ENCODE results near the gene COL6A2. TPM values are rescaled to one million over a fixed set of nuclear protein-coding genes. Genes with fewer than 3 reads are reported as not detected.
A peak's percentile ranks its signal among the peaks of the same experiment; 100 is the strongest.

COL6A2 gene
- total RNA-seq, 1 experiment from 2014 or later, result 129 TPM

DNA sequence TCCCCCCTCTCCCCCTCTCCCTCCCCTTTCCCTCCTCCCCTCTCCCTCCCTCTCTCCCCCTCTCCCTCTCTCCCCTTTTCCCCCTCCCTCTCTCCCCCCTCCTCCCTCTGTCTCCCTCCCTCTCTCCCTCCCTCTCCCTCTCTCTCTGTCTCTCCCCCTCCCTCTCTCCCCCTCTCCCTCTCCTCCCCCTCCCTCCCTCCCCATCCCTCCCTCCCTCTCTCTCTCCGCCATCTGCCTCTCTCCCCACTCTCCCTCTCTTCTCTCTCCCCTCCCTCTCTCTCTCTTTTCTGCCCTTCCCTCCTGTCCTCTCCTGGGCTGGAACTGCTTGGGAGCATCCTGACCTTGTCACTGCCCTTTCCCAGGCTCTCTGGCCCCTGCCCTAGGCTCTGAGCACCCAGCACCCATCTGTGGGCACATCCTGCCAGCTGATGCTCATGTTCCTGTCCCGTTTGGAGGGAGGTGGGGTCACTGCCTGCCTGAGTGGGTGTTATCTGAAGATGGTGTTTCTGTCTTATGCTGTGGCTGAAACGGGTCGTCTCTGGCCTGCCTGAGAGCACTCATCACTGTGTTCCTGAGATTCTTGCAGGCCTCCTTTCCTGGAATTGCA lies 46.7 kb downstream of the COL6A2 start:
- no peak overlapping the region for H2BK20ac ChIP-seq (ENCODE audit: low read depth, low read length, poor library complexity, severe bottlenecking)
- no peak overlapping the region for H3K14ac ChIP-seq (ENCODE audit: insufficient read depth, low read length)
- H3T11ph ChIP-seq (ENCODE audit: low read length), result no peak overlapping the region
- H3K4ac ChIP-seq (ENCODE audit: low read depth, low read length), result no peak overlapping the region
- no peak overlapping the region for H2BK15ac ChIP-seq (ENCODE audit: low read depth, low read length)
- H2AFZ ChIP-seq (ENCODE audit: low read length), result no peak overlapping the region
- no peak overlapping the region for H3K4me2 ChIP-seq (ENCODE audit: insufficient read depth, insufficient read length, low read length)
- H3K4me3 Mint-ChIP-seq, result peak overlapping the region in 1 of 2 experiments; percentile 40; a peak in 1 of 5 replicates
- no peak overlapping the region for H2BK12ac ChIP-seq (ENCODE audit: insufficient read length, low read depth, low read length)
- no peaks in the 10 kb centered on the region for H3K79me2 ChIP-seq (ENCODE audit: insufficient read depth, low read length)
- H3K4me1 ChIP-seq (ENCODE audit: insufficient read depth, low read length), result no peaks in the 10 kb centered on the region
- H3K23me2 ChIP-seq (ENCODE audit: insufficient read length, low read depth, low read length, poor library complexity, severe bottlenecking), result no peaks in the 10 kb centered on the region
- no peak overlapping the region for H3K27ac Mint-ChIP-seq
- H4K20me1 ChIP-seq (ENCODE audit: control insufficient read depth, insufficient read depth, insufficient read length), result no peaks in the 10 kb centered on the region
- TF ChIP-seq, protein P1, sequence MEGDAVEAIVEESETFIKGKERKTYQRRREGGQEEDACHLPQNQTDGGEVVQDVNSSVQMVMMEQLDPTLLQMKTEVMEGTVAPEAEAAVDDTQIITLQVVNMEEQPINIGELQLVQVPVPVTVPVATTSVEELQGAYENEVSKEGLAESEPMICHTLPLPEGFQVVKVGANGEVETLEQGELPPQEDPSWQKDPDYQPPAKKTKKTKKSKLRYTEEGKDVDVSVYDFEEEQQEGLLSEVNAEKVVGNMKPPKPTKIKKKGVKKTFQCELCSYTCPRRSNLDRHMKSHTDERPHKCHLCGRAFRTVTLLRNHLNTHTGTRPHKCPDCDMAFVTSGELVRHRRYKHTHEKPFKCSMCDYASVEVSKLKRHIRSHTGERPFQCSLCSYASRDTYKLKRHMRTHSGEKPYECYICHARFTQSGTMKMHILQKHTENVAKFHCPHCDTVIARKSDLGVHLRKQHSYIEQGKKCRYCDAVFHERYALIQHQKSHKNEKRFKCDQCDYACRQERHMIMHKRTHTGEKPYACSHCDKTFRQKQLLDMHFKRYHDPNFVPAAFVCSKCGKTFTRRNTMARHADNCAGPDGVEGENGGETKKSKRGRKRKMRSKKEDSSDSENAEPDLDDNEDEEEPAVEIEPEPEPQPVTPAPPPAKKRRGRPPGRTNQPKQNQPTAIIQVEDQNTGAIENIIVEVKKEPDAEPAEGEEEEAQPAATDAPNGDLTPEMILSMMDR (conservative IDR thresholded peaks at IDR 0.05), result no peak
- H3K23ac ChIP-seq (ENCODE audit: insufficient read length, low read depth, low read length), result no peak overlapping the region
- no peak overlapping the region for H2AK5ac ChIP-seq (ENCODE audit: insufficient read length, low read length)
- DNase-seq, result no peak
- no peak overlapping the region for H3K18ac ChIP-seq (ENCODE audit: insufficient read length, low read depth, low read length)
- no peak overlapping the region for H4K91ac ChIP-seq (ENCODE audit: insufficient read length, low read depth, low read length)
- peaks cover 5 to 6% of the 10 kb centered on the region in 2 experiments; a peak in 2 of 5 replicates for H3K9me3 Mint-ChIP-seq
- H3K27me3 ChIP-seq (ENCODE audit: insufficient read depth, low read length), result no peaks in the 10 kb centered on the region
- H4K8ac ChIP-seq (replicated peaks; ENCODE audit: insufficient read length, low read depth, low read length), result no peak overlapping the region
- peaks cover 30% of the 10 kb centered on the region for H3K27me3 Mint-ChIP-seq (ENCODE audit: low read depth)
- H3K56ac ChIP-seq (ENCODE audit: insufficient read length, low read depth, low read length), result no peak overlapping the region
- peaks cover 26 to 30% of the 10 kb centered on the region in 2 experiments for H3K4me1 Mint-ChIP-seq
- WGBS (ENCODE audit: extremely low coverage, insufficient read length, low lambda C conversion rate), result no CpG with 5 or more reads among the region's 4 CpGs
- H3K9ac ChIP-seq (ENCODE audit: extremely low read depth, insufficient read length, low read length), result no peak overlapping the region
- peaks cover 7 to 10% (median 8%) of the 10 kb centered on the region in 3 experiments; a peak in 5 of 7 replicates for H3K36me3 Mint-ChIP-seq (ENCODE audit: insufficient read depth in 1 of 3, low read depth in 3 of 3)
- no peak overlapping the region for H2BK5ac ChIP-seq (ENCODE audit: insufficient read length, low read length)
- H4K5ac ChIP-seq (ENCODE audit: insufficient read length, low read depth, low read length), result no peak overlapping the region
- no peak overlapping the region for H2BK120ac ChIP-seq (ENCODE audit: low read depth, low read length, poor library complexity, severe bottlenecking)
- no peak overlapping the region for H3K27ac ChIP-seq (ENCODE audit: insufficient read length, low read depth, low read length)
- no peaks in the 10 kb centered on the region for H3K79me1 ChIP-seq (ENCODE audit: insufficient read depth, low read depth, low read length, poor library complexity, severe bottlenecking)
- H3K9me3 ChIP-seq (ENCODE audit: control insufficient read depth, low read depth, low read length), result no peaks in the 10 kb centered on the region

Data from H9 (cell line).